Midbrain (tissue), 1 donor: ENCODE data around the gene ACTR5.
A peak's percentile ranks its signal among the peaks of the same experiment; 100 is the strongest.
"Not testable (repeated sequence)": the region's sequence is repeated elsewhere in the genome, so short reads cannot be mapped to it uniquely, and the experiment has no call there.

Experiments used
- DNase-seq: peaks from one replicate; lab custom pipeline; 2025; lab: John Stamatoyannopoulos, UW

Gene ACTR5

DNA sequence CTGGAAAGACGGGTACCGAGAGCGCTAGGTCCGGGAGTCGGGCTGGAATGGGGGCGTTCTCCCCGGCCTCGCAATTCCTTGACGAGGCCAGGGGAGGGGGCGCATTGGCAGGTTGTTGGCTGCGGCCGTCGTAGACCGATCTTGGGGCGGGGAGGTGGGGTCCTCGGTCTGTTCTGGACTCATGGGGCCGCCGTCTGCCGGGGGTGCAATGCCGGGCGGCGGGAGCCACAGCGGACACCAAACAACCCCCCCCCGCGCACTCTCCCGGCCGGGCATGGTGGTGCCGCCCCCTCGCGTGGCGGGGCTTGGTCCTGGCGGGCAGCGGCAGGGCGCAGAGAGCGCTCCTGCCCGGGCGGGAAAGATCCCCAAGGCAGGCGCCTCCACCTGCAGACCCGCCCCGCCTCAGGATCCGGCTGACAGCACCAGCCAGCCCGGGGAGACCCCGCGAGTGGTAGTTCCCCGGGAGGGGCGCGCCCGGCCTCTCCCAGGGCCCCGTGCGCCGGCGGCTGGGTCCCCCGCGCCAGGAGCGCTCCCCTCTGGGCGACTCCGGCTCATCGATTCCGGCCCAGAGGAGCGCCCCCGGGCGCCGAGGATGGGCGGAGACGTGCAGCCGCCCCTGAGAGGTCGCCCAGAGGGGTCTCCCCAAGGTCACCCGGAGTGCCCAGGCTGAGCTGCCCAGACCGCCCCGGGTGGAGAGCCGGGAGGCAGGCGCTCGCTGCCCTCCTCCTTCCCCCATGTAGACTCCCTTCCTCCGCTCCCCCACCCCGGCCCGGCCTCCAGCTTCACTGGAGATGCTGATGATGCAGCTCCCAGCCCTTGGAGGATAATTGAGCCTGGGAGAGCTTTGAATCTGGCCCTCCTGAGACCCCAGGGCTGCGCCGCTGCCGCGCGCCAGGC is 57.9 kb downstream of the ACTR5 start:
- peak; percentile 26 for DNase-seq

DNA sequence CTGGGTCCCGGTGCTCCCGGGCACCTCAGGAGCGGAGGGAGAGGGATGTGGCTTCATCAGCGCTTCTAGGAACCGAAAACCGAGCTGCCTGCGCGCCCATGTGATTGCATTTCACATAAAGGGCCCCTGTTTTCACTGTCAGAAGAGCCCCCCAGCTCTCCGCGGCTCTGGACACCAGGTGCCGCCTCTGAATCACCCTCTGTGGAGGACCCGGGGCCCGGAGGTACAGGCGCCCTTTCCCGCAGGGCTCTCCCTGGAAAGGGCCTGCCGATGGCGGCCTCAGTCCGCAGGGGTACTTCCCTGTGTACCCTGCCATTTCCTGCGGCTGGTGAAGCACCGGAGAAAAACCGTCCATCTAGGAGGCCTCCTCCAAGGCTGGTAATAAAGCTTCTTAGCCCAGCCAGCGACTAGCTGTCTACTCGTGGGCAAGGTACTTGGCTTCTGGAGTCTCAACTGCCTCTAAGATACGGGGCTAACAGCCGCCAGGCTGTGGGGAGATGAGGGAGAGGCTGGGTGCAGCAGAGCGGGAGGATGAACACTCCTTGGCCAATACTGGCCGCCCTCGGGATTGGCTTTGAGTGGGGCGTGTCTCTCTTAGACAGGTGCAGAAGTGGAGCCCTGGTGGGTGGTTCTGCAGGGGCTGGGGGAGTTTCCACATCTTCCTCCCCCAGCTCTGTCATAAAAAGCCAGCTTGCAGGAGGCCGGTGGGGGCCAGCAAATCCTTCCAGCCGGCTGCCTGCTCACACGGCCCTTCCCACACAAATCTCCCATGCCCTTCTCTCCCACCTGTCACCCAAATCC is 58.8 kb downstream of the ACTR5 start:
- DNase-seq: peak; percentile 31

DNA sequence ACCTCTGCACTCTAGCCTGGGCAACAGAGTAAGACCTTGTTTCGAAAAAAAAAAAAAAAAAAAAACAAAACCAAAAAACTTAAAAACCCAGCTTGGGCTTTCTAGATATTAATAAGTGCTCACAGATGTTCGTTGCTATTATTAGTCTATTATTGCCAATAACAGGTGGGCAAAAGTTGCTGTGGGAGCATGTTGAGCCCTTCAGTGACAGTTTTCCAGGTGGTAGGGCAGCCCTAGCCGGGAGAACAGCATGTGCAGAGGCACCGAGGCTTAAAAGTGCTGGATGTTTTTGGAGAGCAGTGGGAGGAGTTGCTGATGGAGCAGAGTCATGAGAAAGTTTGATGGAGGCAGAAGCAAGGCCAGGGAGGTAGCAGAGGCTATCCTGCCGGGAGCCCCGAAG is 61.7 kb downstream of the ACTR5 start:
- DNase-seq: no peak

DNA sequence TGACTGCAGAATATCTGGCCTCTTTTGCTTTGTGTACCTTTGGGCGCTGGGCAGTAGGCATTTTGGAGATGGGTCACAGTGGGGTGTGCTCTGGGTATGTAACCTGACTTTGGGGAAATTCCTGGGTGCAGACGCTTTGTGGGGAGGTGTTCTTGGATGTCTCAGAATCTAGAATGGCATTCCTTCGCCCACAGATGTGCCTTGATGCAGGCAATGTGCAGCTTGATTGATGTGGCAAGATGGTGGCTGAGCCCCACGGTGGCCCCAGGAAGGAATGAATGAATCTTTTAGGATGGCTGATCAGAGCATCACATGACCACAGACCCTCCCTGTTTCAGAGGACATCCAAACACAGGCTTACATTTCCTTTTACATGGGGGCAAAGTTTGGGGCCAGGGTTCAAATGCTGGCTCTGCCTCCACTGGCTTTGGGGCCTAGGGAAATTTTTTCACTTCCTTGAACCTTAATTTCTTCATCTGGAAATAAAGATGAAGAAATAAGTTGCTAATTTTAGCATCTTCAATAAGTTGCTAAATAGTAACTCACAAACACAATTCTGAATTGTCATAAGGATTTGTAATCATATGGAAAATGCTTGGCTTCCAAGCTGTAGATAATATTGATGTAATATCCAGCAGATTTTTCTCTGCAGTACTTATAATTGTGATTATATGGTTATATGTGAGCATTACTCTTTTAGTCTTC is 62.8 kb downstream of the ACTR5 start:
- DNase-seq: no peak

DNA sequence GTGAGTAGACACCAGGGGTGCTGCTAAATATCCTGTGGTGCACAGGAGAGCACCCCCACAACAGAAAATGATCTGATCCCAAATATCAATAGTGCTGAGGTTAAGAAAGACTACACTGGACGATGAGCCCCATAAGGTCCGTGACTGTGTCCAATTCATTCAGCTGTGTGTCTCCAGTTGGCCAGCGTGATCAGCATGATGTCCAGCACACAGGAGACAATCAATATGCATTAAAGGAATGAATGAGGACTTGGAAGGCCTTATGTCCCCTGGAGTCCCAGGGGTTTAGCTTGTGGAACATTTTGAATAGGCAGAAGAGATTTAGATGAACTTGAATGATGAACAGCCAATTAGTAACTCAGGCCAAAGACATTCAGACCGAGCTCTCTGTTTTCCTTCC is 63.5 kb downstream of the ACTR5 start:
- DNase-seq: no peak

DNA sequence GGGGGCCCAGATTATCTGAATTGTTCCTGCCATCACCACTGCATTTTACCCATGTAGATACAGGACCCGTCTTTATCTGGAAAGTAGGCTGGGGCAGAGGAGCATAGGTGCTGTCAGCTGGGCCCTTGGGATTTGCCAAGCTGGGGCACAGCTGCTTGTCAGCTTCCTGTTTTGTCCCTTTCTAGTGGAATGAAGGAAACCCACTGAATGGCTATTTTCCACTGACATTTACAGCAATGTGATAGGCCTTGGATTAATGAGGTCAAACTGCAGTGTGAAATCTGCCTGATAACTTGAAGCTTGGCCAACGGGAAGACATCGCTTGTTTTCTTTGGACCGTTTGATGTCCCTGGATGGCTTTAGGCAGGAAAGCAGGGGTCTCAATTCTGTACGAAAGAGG is 63.9 kb downstream of the ACTR5 start:
- DNase-seq: no peak

DNA sequence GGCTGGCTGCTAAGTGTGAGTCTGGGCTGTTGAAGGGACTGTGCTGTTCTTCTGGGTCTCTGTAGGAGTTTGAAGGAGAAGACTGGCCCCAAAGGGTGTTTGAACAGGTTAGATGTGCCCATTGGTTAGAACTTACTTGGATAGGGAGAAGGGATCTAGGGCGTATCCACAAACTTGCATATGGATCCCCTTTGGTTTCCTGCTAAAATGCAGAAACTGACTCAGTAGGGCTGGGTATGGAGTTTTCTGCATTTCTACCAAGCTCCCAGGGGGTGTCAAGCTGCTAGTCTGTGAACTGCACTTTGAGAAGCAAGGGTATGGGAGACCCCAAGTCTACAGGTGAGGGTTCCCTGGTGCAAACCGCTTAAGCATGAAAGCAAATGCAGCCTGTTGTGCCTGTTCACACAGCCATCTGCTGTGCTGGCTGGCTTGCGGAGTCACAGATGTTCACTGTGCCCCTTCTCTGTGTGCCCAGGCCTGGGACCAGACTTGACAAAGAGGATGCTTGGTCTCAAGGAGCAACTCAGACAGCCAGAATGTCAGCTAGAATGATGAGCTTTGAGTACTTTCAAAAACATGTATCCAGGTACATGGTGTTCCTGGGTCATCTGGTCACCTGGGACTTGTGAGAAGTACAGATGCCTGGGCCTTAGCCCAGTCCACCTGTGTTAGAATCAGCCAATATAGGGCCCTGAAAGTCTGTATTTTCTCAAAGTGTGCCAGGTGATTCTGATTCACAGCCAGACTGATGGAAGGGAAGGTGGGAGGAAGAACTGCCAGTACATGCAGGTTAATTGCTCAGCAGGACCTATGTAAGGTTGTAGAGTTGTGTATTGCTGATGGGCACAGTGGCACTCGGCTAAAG is 64.7 kb downstream of the ACTR5 start:
- DNase-seq: no peak

DNA sequence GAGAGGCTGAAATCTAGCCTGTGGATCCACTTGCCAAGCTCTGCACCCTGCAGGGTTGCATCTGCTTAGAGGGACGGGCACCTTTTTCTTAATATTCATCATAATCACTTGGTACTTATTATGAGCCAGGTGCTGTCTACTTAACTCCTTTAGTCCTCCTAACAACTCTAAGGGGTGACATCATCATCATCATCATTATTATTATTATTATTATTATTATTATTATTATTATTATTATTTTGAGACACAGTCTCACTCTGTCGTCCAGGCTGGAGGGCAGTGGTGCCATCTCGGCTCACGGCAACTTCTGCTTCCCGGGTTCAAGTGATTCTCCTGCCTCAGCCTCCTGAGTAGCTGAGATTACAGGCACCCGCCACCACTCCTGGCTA is 65.3 kb downstream of the ACTR5 start:
- DNase-seq: not testable (repeated sequence)

DNA sequence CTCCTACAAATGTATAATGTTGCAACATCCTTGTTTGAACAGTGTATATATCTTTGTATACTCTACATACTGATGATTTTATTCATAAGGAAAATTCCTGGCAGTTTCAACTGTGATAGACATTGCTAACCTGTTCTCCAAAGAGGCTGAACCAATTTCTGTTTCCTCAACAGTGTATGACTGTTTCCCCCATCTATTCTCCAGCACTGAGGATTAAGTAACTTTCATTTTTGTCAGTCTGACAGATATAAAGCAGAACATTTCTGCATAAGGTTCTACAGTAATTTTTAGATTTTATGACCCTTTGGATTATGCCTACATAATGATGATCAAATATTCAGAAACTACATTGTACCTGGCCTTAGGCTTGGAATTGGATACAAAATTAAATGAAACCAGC is 67.2 kb downstream of the ACTR5 start:
- DNase-seq: no peak

DNA sequence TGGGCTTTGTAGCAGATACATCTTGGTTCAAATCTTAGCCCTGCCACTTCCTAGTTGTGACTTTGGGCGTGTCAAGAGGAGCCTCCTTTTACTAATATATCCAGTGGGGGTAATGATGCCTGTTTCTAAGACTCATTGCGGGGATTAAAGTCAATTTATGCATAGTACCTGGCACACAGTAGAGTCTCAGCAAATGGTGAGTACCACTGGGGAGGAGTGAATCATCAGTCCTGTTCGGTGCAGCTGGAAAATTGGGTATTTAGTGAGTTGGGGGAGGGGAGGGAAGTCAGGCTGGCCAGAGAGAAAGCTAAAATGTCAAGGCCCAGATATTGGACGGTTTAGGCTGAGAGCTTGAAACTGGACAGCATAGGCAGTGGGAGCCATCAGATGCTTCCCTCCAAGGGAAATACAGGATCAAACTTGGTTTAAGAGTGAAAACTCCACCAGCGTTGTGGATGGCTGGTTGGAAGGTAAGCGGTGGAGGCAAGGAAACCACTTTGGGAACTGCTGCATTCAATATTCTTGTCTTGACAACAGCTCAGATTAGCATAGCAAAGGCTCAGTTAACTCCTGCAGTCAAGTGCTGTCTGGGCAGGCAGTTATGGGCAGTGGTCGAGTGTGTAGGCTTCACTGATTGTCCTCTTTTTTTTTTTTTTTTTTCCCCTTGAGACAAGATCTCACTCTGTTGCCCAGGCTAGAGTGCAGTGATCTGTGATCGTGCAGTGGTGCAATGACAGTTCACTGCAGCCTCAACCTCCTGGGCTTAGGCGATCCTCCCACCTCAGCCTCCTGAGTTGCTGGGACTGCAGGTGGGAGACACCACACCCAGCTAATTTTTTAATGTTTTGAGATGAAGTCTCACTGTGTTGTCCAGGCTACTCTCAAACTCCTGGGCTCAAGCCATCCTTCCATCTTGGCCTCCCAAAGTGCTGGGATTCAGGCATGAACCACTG is 70.1 kb downstream of the ACTR5 start:
- no peak for DNase-seq
